ENCODE measurements around the gene OR2T3. TPM values are rescaled to one million over a fixed set of nuclear protein-coding genes. Genes with fewer than 3 reads are reported as not detected.
"Not testable (repeated sequence)": the region's sequence is repeated elsewhere in the genome, so short reads cannot be mapped to it uniquely, and the experiment has no call there.

OR2T3 gene, protein sequence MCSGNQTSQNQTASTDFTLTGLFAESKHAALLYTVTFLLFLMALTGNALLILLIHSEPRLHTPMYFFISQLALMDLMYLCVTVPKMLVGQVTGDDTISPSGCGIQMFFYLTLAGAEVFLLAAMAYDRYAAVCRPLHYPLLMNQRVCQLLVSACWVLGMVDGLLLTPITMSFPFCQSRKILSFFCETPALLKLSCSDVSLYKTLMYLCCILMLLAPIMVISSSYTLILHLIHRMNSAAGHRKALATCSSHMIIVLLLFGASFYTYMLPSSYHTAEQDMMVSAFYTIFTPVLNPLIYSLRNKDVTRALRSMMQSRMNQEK
- total RNA-seq (2012; rRNA removed) (not detected in 2 replicates), polyA plus RNA-seq (2012; rRNA removed) (not detected in 2 replicates), Bru-seq, nascent RNA (not detected), BruChase-seq, experiment 1, labeled RNA remaining after a 6-hour chase (not detected), BruChase-seq, experiment 2, labeled RNA remaining after a 2-hour chase (not detected)
- not detected in 2 replicates for polyA plus RNA-seq (2012; cell fraction: cytosol; rRNA removed)
- not detected in 2 replicates for polyA plus RNA-seq (2012; cell fraction: nucleus; rRNA removed; ENCODE audit: low replicate concordance)
- long read RNA-seq: 0 reads

- H3K56ac ChIP-seq (ENCODE audit: extremely low read depth, insufficient read depth, low read length); BruUV-seq (replicated peaks); H3K27ac ChIP-seq (ENCODE audit: insufficient read depth, low read length); H3K79me1 ChIP-seq (ENCODE audit: low read depth in 1 of 2, low read length in 2 of 2); H2AFZ ChIP-seq (replicated peaks; ENCODE audit: low read length, poor library complexity); ATAC-seq (ENCODE audit: low read depth); intact Hi-C loops (cut with micrococcal nuclease); H3K36me3 ChIP-seq (ENCODE audit: control insufficient read depth, insufficient read depth, low read length); H3K4me3 ChIP-seq (ENCODE audit: insufficient read depth, low read depth, low read length); H3K23ac ChIP-seq (ENCODE audit: low read depth, low read length); H3K14ac ChIP-seq (replicated peaks; ENCODE audit: low read depth, low read length); H4K5ac ChIP-seq (ENCODE audit: low read depth, low read length); H4K8ac ChIP-seq (ENCODE audit: low read depth in 2 of 2, low read length in 2 of 2); H3K4ac ChIP-seq (ENCODE audit: low read depth, low read length); H2BK20ac ChIP-seq (ENCODE audit: low read depth, low read length); H2BK120ac ChIP-seq (ENCODE audit: low read depth, low read length); in situ Hi-C loops (cut with MboI; ENCODE audit: low sequenced_read_pairs); H3K9me1 ChIP-seq (ENCODE audit: insufficient read depth, low read length); dilution Hi-C loops (cut with HindIII; ENCODE audit: low sequenced_read_pairs, unreplicated experiment); H4K91ac ChIP-seq (ENCODE audit: insufficient read depth, low read depth, low read length); H3K27me3 ChIP-seq (ENCODE audit: control insufficient read depth, insufficient read depth, low read length); H2AK5ac ChIP-seq (ENCODE audit: low read depth, low read length); H2BK5ac ChIP-seq (ENCODE audit: low read depth, low read length, poor library complexity, severe bottlenecking); H2AK9ac ChIP-seq (replicated peaks; ENCODE audit: low read depth, low read length, poor library complexity); H3K9ac ChIP-seq (ENCODE audit: low read depth, low read length); H4K20me1 ChIP-seq (ENCODE audit: insufficient read depth, low read length); H3K18ac ChIP-seq (ENCODE audit: low read depth, low read length); CTCF ChIA-PET; POLR2A ChIA-PET (ENCODE audit: unreplicated experiment); H3K4me2 ChIP-seq (ENCODE audit: low read depth, low read length); DNase-seq; H3K4me1 ChIP-seq (ENCODE audit: control insufficient read depth, insufficient read depth, low read length); H2BK15ac ChIP-seq (ENCODE audit: low read depth, low read length); H3K9me3 ChIP-seq (ENCODE audit: control insufficient read depth, insufficient read depth, low read length): not testable (repeated sequence)
- no CpG with 5 or more reads among the region's 2 CpGs for WGBS, 2 experiments (ENCODE audit: extremely low coverage in 2 of 2, insufficient read length in 1 of 2)
Measured at GRCh38 chr1:248473051-248473450, at the start of gene OR2T3. OR2T3 (plus strand) TSS chr1:248473351; CDS start chr1:248473351, 0 bp downstream.

DNA sequence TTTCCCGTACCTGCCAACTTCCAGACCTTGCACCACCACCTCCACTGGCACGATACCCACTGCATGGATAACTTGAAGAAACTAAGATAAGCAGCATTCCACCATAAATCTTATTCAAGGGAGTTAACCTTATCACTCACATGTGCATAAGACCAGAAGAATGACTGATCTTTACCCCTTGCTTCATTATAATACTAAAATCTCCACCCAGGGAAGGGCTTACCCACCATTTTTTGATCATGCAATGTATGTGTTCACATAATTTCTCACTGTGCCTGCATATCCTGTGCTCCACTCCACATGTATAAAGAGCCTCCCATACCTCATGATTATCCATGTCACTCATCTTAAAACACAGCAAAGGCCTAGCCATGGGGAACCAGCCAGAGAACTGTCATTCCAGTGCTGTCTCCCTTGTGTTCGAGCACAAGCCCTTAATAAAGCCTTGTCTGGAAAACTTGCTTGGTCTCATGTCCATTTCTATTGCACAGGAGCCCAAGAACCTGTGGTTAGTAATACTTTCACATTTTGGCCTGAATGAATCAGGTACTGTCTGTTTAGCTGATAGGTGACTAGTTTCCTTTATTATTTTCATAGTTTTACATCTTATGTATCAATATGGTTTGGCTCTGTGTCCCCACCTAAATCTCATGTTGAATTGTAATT is 45.5 kb upstream of the OR2T3 start:
- H3K36me3 ChIP-seq (ENCODE audit: control insufficient read depth, insufficient read depth, low read length); in situ Hi-C loops (cut with MboI; ENCODE audit: low sequenced_read_pairs); H3K4me2 ChIP-seq (ENCODE audit: low read depth, low read length); H3K79me1 ChIP-seq (ENCODE audit: low read depth in 1 of 2, low read length in 2 of 2); DNase-seq; H3K9me3 ChIP-seq (ENCODE audit: control insufficient read depth, insufficient read depth, low read length); H3K56ac ChIP-seq (ENCODE audit: extremely low read depth, insufficient read depth, low read length); H2AK5ac ChIP-seq (ENCODE audit: low read depth, low read length); H3K27me3 ChIP-seq (ENCODE audit: control insufficient read depth, insufficient read depth, low read length); H3K14ac ChIP-seq (replicated peaks; ENCODE audit: low read depth, low read length); CTCF ChIA-PET; H2AK9ac ChIP-seq (replicated peaks; ENCODE audit: low read depth, low read length, poor library complexity); H3K4ac ChIP-seq (ENCODE audit: low read depth, low read length); H3K9me1 ChIP-seq (ENCODE audit: insufficient read depth, low read length); H3K23ac ChIP-seq (ENCODE audit: low read depth, low read length); H4K20me1 ChIP-seq (ENCODE audit: insufficient read depth, low read length); H2BK5ac ChIP-seq (ENCODE audit: low read depth, low read length, poor library complexity, severe bottlenecking); POLR2A ChIA-PET (ENCODE audit: unreplicated experiment); H2BK15ac ChIP-seq (ENCODE audit: low read depth, low read length); H3K18ac ChIP-seq (ENCODE audit: low read depth, low read length); H2BK20ac ChIP-seq (ENCODE audit: low read depth, low read length); H3K4me1 ChIP-seq (ENCODE audit: control insufficient read depth, insufficient read depth, low read length); H4K8ac ChIP-seq (ENCODE audit: low read depth in 2 of 2, low read length in 2 of 2); H2AFZ ChIP-seq (replicated peaks; ENCODE audit: low read length, poor library complexity); dilution Hi-C loops (cut with HindIII; ENCODE audit: low sequenced_read_pairs, unreplicated experiment); H3K4me3 ChIP-seq (ENCODE audit: insufficient read depth, low read depth, low read length); intact Hi-C loops (cut with micrococcal nuclease); H3K27ac ChIP-seq (ENCODE audit: insufficient read depth, low read length); H4K5ac ChIP-seq (ENCODE audit: low read depth, low read length); BruUV-seq (replicated peaks); ATAC-seq (ENCODE audit: low read depth); H4K91ac ChIP-seq (ENCODE audit: insufficient read depth, low read depth, low read length); H2BK120ac ChIP-seq (ENCODE audit: low read depth, low read length); H3K9ac ChIP-seq (ENCODE audit: low read depth, low read length): not testable (repeated sequence)
- WGBS, 2 experiments (ENCODE audit: extremely low coverage in 2 of 2, insufficient read length in 1 of 2): 25% methylated on average over 2 of the region's 3 CpGs; no CpG with 5 or more reads in 1 of the 2 experiments
